ENCODE measurements around the gene MYZAP.

GRCh38 chr15:57705746-57706404 is 114.2 kb downstream of the MYZAP start:
- TF ChIP-seq CEBPB (IDR thresholded peaks at IDR 0.05; ENCODE audit: low read depth, low read length) (no peak), CTCF (conservative IDR thresholded peaks at IDR 0.05; ENCODE audit: low read depth, low read length) (no peak)
